Measurements from ENCODE around the gene LAPTM4A.

GRCh38 chr2:20034821-20035220 lies 16.6 kb downstream of the LAPTM4A start:
- TF ChIP-seq POLR2A (IDR thresholded peaks at IDR 0.05; ENCODE audit: low read depth, low read length) (no peak), POLR2AphosphoS5 (IDR thresholded peaks at IDR 0.05; ENCODE audit: low read depth, low read length) (no peak), TAF1 (IDR thresholded peaks at IDR 0.05; ENCODE audit: borderline replicate concordance, low read depth, low read length) (no peak)
